ENCODE data around the gene KCNN2. TPM values are rescaled to one million over a fixed set of nuclear protein-coding genes. Genes with fewer than 3 reads are reported as not detected.

Gene KCNN2
- total and polyA plus RNA-seq, 2 donors (not counting 3 experiments of a cell fraction or from before 2014, with no cell fraction given): 0.32 to 1.9 TPM

DNA sequence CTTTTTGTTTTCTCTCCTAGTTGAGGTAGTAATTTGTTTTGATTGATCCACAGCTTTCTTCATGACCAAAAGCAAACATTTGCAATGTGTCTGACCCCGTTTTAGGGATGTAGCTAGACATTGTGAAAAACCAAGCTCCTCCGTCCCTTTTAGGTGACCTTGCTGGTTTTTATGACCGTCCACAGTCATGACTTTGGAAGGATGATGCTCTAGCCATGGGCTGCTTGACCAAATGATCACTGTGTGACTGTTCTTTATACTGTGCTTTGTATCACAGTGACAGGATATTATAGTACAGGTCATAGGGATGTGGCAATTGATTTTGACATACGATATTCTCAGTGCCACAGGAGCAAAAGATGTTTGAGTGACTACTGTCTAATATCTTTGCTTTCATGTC, 54.4 kb downstream of the KCNN2 start:
- ChIA-PET POLR2A (no interaction called here), CTCF (no interaction called here)
- Histone ChIP-seq H3K79me2 (ENCODE audit: control insufficient read depth, insufficient read depth, low read length) (no peaks in the 10 kb centered on the region), H4K20me1 (replicated peaks; ENCODE audit: control insufficient read depth, extremely low read depth, insufficient read depth, low read length) (no peaks in the 10 kb centered on the region), H3K27me3 (ENCODE audit: control insufficient read depth in 2 of 2, insufficient read depth in 2 of 2, low read length in 2 of 2) (peaks cover 0 to 2% of the 10 kb centered on the region in 2 experiments), H3K36me3 (ENCODE audit: control insufficient read depth in 2 of 2, extremely low read depth in 1 of 2, insufficient read depth in 2 of 2, low read length in 2 of 2) (no peaks in the 10 kb centered on the region), H3K4me1 (ENCODE audit: control insufficient read depth, extremely low read depth, insufficient read depth, low read length) (no peaks in the 10 kb centered on the region), H3K4me2 (ENCODE audit: insufficient read depth, low read length) (no peak overlapping the region), H3K9ac (replicated peaks; ENCODE audit: extremely low read depth, insufficient read depth, low read length) (no peak overlapping the region), H2AFZ (ENCODE audit: low read depth, low read length) (no peak overlapping the region), H3K27ac (ENCODE audit: insufficient read depth, low read depth, low read length) (no peak overlapping the region), H3K9me3 (replicated peaks; ENCODE audit: control insufficient read depth, insufficient read depth, low read length) (no peaks in the 10 kb centered on the region), H3K4me3 (replicated peaks in 1 of 3; ENCODE audit: insufficient read depth in 1 of 3, low read depth in 1 of 3, low read length in 3 of 3) (no peak overlapping the region), H3K9me1 (replicated peaks; ENCODE audit: control insufficient read depth, extremely low read depth, insufficient read depth, low read length) (no peaks in the 10 kb centered on the region)
- TF ChIP-seq JUN (IDR thresholded peaks at IDR 0.05; ENCODE audit: borderline replicate concordance, insufficient read depth, insufficient read length, low read depth) (no peak), EZH2 (IDR thresholded peaks at IDR 0.05; ENCODE audit: borderline replicate concordance, low read depth, low read length, severe bottlenecking) (no peak), GATA2 (IDR thresholded peaks at IDR 0.05; ENCODE audit: insufficient read depth, insufficient read length, low read depth, low read length) (no peak), MYC (IDR thresholded peaks at IDR 0.05; ENCODE audit: low read depth, low read length) (no peak), POLR2A (IDR thresholded peaks at IDR 0.05; ENCODE audit: low read depth, low read length) (no peak), FOS (IDR thresholded peaks at IDR 0.05; ENCODE audit: borderline replicate concordance, insufficient read depth, low read length) (no peak), POLR2AphosphoS5 (IDR thresholded peaks at IDR 0.05; ENCODE audit: insufficient read depth, low read depth, low read length) (no peak)
- TF ChIP-seq, protein P1, sequence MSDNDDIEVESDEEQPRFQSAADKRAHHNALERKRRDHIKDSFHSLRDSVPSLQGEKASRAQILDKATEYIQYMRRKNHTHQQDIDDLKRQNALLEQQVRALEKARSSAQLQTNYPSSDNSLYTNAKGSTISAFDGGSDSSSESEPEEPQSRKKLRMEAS (IDR thresholded peaks at IDR 0.05; ENCODE audit: insufficient read depth, insufficient read length): no peak
- TF ChIP-seq, protein P2, sequence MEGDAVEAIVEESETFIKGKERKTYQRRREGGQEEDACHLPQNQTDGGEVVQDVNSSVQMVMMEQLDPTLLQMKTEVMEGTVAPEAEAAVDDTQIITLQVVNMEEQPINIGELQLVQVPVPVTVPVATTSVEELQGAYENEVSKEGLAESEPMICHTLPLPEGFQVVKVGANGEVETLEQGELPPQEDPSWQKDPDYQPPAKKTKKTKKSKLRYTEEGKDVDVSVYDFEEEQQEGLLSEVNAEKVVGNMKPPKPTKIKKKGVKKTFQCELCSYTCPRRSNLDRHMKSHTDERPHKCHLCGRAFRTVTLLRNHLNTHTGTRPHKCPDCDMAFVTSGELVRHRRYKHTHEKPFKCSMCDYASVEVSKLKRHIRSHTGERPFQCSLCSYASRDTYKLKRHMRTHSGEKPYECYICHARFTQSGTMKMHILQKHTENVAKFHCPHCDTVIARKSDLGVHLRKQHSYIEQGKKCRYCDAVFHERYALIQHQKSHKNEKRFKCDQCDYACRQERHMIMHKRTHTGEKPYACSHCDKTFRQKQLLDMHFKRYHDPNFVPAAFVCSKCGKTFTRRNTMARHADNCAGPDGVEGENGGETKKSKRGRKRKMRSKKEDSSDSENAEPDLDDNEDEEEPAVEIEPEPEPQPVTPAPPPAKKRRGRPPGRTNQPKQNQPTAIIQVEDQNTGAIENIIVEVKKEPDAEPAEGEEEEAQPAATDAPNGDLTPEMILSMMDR (IDR thresholded peaks at IDR 0.05; ENCODE audit: extremely low read depth in 1 of 2, insufficient read depth in 1 of 2, low read depth in 1 of 2, low read length in 2 of 2): no peak
- BruUV-seq (replicated peaks): no TSS peak
- FAIRE-seq (no peak), DNase-seq (ENCODE audit: low read depth, low spot score) (no peak)
- intact Hi-C loops (cut with micrococcal nuclease): no loop called here
- dilution Hi-C loops (cut with MboI; ENCODE audit: extremely low pct_ligation_motif_present, low sequenced_read_pairs): no loop called here

All from endothelial cell of umbilical vein (primary cell).